ENCODE results near the gene MOBP.

DNA sequence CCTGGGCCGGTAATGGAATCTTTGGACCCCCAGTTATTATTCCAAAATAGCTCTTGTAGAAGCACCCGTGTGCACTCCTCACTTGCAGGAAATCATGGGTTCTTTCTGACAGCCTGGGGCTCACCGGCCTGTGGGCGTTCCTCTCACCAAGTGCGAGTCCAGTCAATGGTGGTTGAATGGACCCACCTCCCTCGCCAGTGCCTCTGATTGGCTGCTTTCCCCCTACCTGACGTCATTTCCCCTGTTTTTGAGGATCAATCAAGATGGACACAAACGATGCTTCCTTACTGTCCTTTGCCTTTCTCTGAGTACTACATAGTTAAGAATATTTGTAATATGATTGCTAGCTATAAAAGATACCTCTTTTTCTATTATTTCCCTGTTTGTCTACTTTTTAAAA is 18.1 kb downstream of the MOBP start:
- TF ChIP-seq, protein P1, sequence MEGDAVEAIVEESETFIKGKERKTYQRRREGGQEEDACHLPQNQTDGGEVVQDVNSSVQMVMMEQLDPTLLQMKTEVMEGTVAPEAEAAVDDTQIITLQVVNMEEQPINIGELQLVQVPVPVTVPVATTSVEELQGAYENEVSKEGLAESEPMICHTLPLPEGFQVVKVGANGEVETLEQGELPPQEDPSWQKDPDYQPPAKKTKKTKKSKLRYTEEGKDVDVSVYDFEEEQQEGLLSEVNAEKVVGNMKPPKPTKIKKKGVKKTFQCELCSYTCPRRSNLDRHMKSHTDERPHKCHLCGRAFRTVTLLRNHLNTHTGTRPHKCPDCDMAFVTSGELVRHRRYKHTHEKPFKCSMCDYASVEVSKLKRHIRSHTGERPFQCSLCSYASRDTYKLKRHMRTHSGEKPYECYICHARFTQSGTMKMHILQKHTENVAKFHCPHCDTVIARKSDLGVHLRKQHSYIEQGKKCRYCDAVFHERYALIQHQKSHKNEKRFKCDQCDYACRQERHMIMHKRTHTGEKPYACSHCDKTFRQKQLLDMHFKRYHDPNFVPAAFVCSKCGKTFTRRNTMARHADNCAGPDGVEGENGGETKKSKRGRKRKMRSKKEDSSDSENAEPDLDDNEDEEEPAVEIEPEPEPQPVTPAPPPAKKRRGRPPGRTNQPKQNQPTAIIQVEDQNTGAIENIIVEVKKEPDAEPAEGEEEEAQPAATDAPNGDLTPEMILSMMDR (IDR thresholded peaks at IDR 0.05): no peak
- TF ChIP-seq ZFX (IDR thresholded peaks at IDR 0.05; ENCODE audit: borderline replicate concordance): no peak

All from 22Rv1 (cell line).